ENCODE results near the gene TBX1.

TBX1 gene

DNA sequence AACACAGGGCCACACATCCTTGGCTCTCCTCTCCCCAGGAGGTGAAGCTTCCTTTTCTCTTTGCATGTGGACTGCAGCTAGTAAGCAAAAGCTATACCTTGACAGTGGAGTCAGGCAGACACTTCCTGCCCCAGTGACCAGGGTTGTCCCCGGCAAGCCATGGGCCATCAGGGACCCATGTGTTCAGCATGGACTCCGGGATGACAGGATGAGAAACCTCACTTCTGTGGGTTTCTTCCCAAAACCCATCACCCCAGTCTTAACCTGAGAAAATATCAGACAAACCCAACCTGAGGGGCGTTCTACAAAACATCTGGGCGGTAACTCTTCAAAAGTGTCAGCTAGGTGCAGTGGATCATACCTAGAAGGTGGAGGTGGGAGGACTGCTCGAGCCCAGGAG is 53.9 kb downstream of the TBX1 start:
- no peak for DNase-seq (ENCODE audit: low spot score)

DNA sequence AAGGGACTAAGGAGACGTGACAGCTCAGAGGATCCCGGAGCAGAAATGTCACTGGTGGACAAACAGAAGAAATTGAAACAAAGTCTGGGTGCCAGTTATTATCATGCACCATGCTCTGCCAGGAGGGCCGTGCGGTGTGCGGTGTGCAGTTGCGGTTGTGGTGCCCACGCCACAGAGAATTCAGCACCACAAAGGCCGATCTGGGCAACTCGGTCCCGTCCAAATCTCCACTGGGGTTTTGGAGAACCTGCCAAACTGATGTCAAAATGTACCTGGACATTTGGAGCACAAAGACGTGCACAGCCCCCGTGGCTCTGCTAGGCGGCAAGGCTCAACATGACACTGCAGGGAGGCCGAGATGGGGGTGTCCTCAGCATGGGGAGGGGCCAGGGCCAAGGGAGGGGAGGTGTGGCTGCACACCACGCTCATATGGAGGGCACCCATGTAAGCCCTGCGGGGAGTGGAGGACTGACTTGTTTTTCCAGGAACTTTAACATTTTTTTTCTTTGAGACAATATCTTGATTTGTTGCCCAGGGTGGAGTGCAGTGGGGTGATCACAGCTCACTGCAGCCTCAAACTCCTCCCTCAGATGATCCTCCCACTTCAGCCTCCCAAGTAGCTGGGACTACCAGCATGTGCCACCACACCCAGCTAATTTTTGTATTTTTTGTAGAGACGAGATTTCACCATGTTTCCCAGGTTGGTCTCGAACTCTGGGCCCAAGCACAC is 54.7 kb downstream of the TBX1 start:
- DNase-seq (ENCODE audit: low spot score): no peak

- DNase-seq (ENCODE audit: low spot score): no peak
Observed at GRCh38 chr22:19815823-19816290, 55.3 kb downstream of the TBX1 start.

DNA sequence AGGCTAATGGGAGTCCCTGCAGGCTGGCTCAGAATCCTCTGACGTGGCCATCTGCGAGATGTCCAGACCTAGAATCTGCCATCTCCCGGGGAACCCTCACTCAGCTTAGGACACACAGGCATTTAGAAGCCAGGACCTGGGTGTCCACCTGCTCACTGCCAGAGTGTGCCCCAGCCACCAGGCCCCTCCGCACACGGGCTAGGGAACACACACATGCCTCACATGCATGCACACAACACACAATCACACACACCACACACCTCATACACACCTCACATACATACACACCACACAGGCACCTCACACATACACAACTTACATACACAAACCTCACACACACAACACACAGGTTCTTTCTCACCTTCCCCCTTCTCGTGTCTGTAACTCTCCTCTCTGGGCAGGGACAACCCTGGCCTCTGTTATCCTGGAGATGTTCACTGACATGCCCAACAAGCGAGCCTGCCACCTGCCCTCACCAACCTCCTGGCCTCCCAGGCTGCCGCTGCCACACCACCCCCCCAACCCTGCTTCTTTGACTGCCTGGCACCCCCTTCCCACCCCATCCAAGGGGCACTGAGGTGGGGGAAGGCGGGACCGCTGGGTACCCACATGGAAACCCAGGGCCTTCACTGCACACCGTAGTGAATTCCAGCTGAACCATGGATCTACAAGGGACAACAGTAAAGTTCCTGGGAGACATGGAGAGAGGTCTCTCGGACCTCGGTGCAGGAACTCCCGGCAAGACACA is 56.0 kb downstream of the TBX1 start:
- DNase-seq (ENCODE audit: low spot score): no peak

Measured in kidney tubule cell (primary cell).